Measurements from ENCODE around the gene TMEM100.

TMEM100 gene

DNA sequence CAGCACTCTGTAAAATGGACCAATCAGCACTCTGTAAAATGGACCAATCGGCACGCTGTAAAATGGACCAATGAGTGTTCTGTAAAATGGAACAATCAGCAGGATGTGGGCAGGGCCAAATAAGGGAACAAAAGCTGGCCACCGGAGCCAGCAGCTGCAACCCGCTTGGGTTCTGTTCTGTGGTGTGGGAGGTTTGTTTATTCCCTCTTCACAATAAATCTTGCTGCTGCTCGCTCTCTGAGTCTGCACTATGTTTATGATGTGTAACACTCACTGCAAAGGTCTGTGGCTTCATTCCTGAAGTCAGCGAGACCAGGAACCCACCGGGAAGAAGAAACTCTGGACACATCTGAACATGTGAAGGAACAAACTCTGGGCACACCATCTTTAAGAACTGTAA lies 20.5 kb downstream of the TMEM100 start:
- TF ChIP-seq, protein P1, sequence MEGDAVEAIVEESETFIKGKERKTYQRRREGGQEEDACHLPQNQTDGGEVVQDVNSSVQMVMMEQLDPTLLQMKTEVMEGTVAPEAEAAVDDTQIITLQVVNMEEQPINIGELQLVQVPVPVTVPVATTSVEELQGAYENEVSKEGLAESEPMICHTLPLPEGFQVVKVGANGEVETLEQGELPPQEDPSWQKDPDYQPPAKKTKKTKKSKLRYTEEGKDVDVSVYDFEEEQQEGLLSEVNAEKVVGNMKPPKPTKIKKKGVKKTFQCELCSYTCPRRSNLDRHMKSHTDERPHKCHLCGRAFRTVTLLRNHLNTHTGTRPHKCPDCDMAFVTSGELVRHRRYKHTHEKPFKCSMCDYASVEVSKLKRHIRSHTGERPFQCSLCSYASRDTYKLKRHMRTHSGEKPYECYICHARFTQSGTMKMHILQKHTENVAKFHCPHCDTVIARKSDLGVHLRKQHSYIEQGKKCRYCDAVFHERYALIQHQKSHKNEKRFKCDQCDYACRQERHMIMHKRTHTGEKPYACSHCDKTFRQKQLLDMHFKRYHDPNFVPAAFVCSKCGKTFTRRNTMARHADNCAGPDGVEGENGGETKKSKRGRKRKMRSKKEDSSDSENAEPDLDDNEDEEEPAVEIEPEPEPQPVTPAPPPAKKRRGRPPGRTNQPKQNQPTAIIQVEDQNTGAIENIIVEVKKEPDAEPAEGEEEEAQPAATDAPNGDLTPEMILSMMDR (IDR thresholded peaks at IDR 0.05; ENCODE audit: low read depth, low read length, missing control alignments), result no peak
- DNase-seq (ENCODE audit: extremely low read depth, low read depth), result no peak
- H3K4me3 ChIP-seq (replicated peaks; ENCODE audit: low read depth, low read length), result no peak overlapping the region

DNA sequence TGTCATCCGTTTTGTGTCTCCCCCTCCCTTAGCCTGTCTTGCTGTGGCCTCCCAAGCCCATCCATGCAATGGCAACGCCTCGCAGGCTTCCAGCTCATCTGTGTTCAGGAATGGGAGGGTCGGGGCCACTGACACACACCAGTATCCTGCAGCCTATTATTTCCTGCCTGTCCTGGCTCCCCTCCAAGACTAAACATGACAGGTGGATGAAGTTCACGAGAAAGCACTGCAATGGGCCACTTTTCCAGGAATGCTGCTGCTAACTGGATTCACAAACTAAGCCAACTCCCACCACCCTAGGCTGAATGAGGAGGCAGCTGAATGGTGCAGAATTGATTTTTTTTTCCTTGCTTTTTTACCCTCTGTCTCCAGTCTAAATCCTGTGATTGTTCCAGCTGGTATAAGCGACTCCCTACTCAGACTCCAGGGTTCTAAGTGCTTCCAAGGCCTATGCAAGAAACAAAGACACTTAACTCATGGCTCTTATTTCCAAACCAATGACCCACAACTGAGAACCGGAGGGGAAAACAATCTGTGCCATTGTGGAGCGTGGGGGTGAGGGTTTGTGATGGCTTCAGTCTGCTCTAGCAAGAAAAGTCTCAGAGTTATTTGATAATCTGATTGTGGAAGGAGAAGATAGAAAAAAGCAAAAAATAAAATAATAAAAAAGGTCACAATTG lies 23.3 kb downstream of the TMEM100 start:
- DNase-seq (ENCODE audit: extremely low read depth, low read depth), result no peak
- TF ChIP-seq, protein P1 (IDR thresholded peaks at IDR 0.05; ENCODE audit: low read depth, low read length, missing control alignments), result no peak
- H3K4me3 ChIP-seq (replicated peaks; ENCODE audit: low read depth, low read length), result no peak overlapping the region

DNA sequence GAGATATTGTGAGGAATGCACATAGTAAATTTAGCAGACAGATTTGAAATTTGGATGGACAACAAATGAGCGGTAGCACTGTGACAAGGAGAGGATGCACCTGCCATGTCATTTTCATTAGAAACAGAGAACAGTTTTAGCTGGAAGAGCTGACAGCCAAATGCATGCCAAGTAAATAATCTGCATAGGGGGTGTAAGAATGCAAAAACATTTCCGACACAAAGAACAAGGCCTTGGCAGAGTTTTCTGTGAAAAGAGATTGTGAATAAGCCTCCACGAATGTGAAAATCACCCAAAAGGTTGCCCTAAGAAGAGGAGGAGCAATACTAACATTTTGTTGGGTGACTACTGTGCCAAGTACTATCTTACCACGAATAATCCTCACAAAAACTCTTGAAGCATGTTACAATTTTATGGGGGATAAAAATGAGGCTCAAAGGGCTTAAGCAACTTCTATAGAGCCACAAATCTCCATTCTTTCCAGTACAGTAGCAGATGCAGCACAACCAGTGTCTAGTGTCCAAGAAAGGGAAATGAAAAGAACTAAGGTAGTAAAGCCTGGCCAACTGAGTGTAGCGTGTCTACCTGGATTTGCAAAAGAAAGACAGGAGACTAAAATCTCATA lies 28.3 kb downstream of the TMEM100 start:
- no peak overlapping the region for H3K4me3 ChIP-seq (replicated peaks; ENCODE audit: low read depth, low read length)
- DNase-seq (ENCODE audit: extremely low read depth, low read depth), result no peak
- TF ChIP-seq, protein P1 (IDR thresholded peaks at IDR 0.05; ENCODE audit: low read depth, low read length, missing control alignments), result no peak

DNA sequence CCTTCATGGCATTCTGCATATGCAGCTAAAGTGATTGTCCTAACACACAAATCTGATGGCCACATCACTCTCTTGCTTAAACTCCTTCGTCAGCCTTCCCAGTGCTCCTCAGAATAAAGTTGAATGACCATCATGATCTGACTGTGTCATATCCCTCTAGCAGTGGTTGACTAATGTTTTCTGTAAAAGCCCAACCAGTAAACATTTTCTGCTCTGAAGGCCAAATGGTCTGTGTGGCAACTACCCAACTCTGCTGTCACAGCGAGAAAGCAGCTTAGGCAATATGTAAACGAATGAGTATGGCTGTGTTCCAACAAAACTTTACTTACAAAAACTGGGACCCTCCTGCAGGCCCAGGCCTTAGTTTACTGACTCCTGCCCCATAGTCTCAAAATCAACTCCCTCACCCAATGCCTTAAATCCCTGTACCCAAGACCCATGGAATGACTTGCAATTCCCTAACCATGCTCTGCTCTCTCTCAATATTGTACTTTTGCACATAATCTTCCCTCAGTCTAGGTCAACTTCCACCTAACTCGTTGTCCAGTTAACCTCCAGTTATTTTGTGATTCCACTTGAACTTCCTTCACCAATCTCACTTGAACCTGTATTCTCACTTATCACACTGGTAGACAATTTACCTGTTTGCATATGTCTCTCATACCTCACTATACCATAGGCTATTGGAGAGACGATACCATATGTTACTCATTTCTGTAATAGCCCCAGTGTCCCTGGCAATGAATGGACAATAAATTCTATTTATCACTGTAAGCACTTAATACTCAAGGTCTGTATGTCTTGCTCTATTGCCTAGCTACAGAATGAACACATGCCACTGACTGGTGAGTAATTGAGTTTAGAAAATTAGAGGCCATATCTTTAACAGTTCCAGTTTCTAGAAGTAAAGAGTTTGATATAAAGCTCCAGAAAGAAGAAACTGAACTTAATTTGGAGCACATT lies 29.1 kb downstream of the TMEM100 start:
- H3K4me3 ChIP-seq (replicated peaks; ENCODE audit: low read depth, low read length), result no peak overlapping the region
- TF ChIP-seq, protein P1 (IDR thresholded peaks at IDR 0.05; ENCODE audit: low read depth, low read length, missing control alignments), result no peak
- DNase-seq (ENCODE audit: extremely low read depth, low read depth), result no peak

DNA sequence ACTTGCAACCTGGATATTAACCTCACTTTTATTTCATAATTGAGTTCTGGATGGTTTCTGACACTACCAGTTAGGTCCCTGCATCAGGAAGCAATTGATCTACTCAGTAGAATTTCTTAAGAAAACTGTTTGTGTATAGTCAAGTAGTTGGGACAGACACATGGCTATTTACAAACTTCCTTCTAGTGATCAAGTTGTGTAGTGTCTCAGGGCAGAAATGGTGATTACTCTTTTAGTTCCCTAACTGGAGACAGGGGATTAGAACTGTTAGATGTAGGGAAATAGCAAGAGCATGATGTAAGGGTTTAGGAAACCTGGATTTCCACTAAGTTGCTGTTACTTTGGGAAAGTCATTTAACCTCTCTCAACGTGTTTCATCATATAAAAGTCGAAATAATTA lies 30.4 kb downstream of the TMEM100 start:
- no peak for DNase-seq (ENCODE audit: extremely low read depth, low read depth)
- TF ChIP-seq, protein P1 (IDR thresholded peaks at IDR 0.05; ENCODE audit: low read depth, low read length, missing control alignments), result no peak
- no peak overlapping the region for H3K4me3 ChIP-seq (replicated peaks; ENCODE audit: low read depth, low read length)

DNA sequence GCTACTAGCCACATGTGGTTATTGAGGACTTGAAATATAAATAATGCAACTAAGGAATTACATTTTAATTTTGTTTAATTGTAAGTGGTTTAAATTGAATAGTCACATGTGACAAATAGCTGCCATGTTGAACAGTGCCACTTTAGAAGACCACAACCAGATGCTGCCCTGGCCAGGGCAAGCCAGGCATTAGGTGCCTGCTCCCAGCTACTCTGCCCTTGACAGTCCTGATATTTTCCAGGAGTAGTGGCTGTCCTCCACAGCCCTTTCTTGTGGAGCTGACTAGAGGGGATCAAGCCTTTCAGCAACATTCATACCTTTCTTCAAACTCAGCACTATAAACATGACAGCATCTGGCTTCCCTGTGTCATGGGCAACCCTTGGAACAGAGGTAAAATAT lies 31.0 kb downstream of the TMEM100 start:
- DNase-seq (ENCODE audit: extremely low read depth, low read depth), result no peak
- TF ChIP-seq, protein P1 (IDR thresholded peaks at IDR 0.05; ENCODE audit: low read depth, low read length, missing control alignments), result no peak
- no peak overlapping the region for H3K4me3 ChIP-seq (replicated peaks; ENCODE audit: low read depth, low read length)

Measured in HFF-Myc (cell line).